Adipocyte (in vitro differentiated cells): ENCODE measurements around the gene THUMPD2.

Source experiments
- DNase-seq: peaks from one replicate; pipeline ENCODE4 v3.0.0-alpha.2; 2015; ENCODE audit warnings: low read depth
- H3K27me3 ChIP-seq: replicated peaks from 2 replicates; pipeline ENCODE4 v1.7.0; 2013; ENCODE audit warnings: mild to moderate bottlenecking, low read length, moderate library complexity; ENCODE audit not compliant: control insufficient read depth, insufficient read depth
- H3K36me3 ChIP-seq: 2 replicates; pipeline ENCODE4 v1.7.0; 2013; ENCODE audit warnings: low read length, mild to moderate bottlenecking, moderate library complexity; ENCODE audit not compliant: control insufficient read depth, insufficient read depth, severe bottlenecking
- H3K4me1 ChIP-seq: 2 replicates; pipeline ENCODE4 v1.7.0; 2013; ENCODE audit warnings: mild to moderate bottlenecking, low read length, moderate library complexity; ENCODE audit not compliant: control insufficient read depth, insufficient read depth
- H3K4me3 ChIP-seq: 2 replicates; pipeline ENCODE4 v1.7.0; 2013; ENCODE audit warnings: mild to moderate bottlenecking, low read length, moderate library complexity
- H3K9ac ChIP-seq: 2 replicates; pipeline ENCODE4 v1.7.0; 2013; ENCODE audit warnings: mild to moderate bottlenecking, low read length, moderate library complexity
- H3K9me3 ChIP-seq: 2 replicates; pipeline ENCODE4 v1.7.0; 2013; ENCODE audit warnings: mild to moderate bottlenecking, low read length, moderate library complexity; ENCODE audit not compliant: control insufficient read depth

Gene THUMPD2

GRCh38 chr2:39786761-39787522 lies 7.9 kb upstream of the THUMPD2 start:
- Histone ChIP-seq H3K36me3 (no peaks in the 10 kb centered on the region), H3K9ac (no peak overlapping the region), H3K27me3 (no peaks in the 10 kb centered on the region), H3K4me3 (no peak overlapping the region), H3K9me3 (no peaks in the 10 kb centered on the region), H3K4me1 (no peaks in the 10 kb centered on the region)
- no peak for DNase-seq

- no peaks in the 10 kb centered on the region for H3K27me3 ChIP-seq
Observed at GRCh38 chr2:39782591-39782990, 3.5 kb upstream of the THUMPD2 start.

GRCh38 chr2:39781697-39782096 lies 2.6 kb upstream of the THUMPD2 start:
- Histone ChIP-seq H3K27me3 (no peaks in the 10 kb centered on the region), H3K9me3 (no peaks in the 10 kb centered on the region), H3K9ac (no peak overlapping the region), H3K4me3 (no peak overlapping the region), H3K4me1 (peaks cover 19% of the 10 kb centered on the region), H3K36me3 (no peaks in the 10 kb centered on the region)
- no peak for DNase-seq

More at GRCh38 chr2:39782591-39782990, 3.5 kb upstream of the THUMPD2 start:
- Histone ChIP-seq H3K36me3 (no peaks in the 10 kb centered on the region), H3K9ac (no peak overlapping the region), H3K9me3 (no peaks in the 10 kb centered on the region), H3K4me1 (peaks cover 12% of the 10 kb centered on the region), H3K4me3 (no peak overlapping the region)
- DNase-seq: no peak

- no peaks in the 10 kb centered on the region for H3K36me3 ChIP-seq
- DNase-seq: no peak
- peak overlapping the region; percentile 43 for H3K4me3 ChIP-seq
- no peaks in the 10 kb centered on the region for H3K9me3 ChIP-seq
- no peak overlapping the region for H3K9ac ChIP-seq
- peaks cover 19% of the 10 kb centered on the region for H3K4me1 ChIP-seq
- no peaks in the 10 kb centered on the region for H3K27me3 ChIP-seq
Observed at GRCh38 chr2:39780825-39781600, 2.0 kb upstream of the THUMPD2 start.

GRCh38 chr2:39779927-39780326 lies 869 bp upstream of the THUMPD2 start:
- Histone ChIP-seq H3K9ac (no peak overlapping the region), H3K36me3 (no peaks in the 10 kb centered on the region), H3K4me3 (peak overlapping the region; percentile 90), H3K9me3 (no peaks in the 10 kb centered on the region), H3K27me3 (no peaks in the 10 kb centered on the region), H3K4me1 (peaks cover 19% of the 10 kb centered on the region)
- DNase-seq: no peak

- Histone ChIP-seq H3K4me3 (peak overlapping the region; percentile 90), H3K36me3 (no peaks in the 10 kb centered on the region), H3K9ac (peak overlapping the region; percentile 98), H3K9me3 (no peaks in the 10 kb centered on the region), H3K27me3 (no peaks in the 10 kb centered on the region), H3K4me1 (peaks cover 19% of the 10 kb centered on the region)
- DNase-seq: no peak
Observed at GRCh38 chr2:39779341-39779851, 338 bp upstream of the THUMPD2 start.

GRCh38 chr2:39778233-39778632 lies 825 bp downstream of the THUMPD2 start:
- no peaks in the 10 kb centered on the region for H3K9me3 ChIP-seq
- peak overlapping the region; percentile 98 for H3K9ac ChIP-seq
- DNase-seq: no peak
- peaks cover 19% of the 10 kb centered on the region for H3K4me1 ChIP-seq
- no peaks in the 10 kb centered on the region for H3K36me3 ChIP-seq
- H3K4me3 ChIP-seq: peak overlapping the region; percentile 90
- H3K27me3 ChIP-seq: no peaks in the 10 kb centered on the region

GRCh38 chr2:39772812-39773152 lies 6.3 kb downstream of the THUMPD2 start:
- Histone ChIP-seq H3K4me1 (peaks cover 23% of the 10 kb centered on the region), H3K27me3 (no peaks in the 10 kb centered on the region), H3K36me3 (peaks cover 37% of the 10 kb centered on the region), H3K9ac (no peak overlapping the region), H3K9me3 (no peaks in the 10 kb centered on the region), H3K4me3 (no peak overlapping the region)
- DNase-seq: no peak

GRCh38 chr2:39772086-39772811 lies 6.8 kb downstream of the THUMPD2 start:
- H3K27me3 ChIP-seq: no peaks in the 10 kb centered on the region
- peaks cover 39% of the 10 kb centered on the region for H3K36me3 ChIP-seq
- peaks cover 17% of the 10 kb centered on the region for H3K4me1 ChIP-seq
- H3K9me3 ChIP-seq: no peaks in the 10 kb centered on the region
- H3K4me3 ChIP-seq: no peak overlapping the region
- no peak overlapping the region for H3K9ac ChIP-seq
- peak; percentile 38 for DNase-seq

GRCh38 chr2:39762448-39762847 lies 16.6 kb downstream of the THUMPD2 start:
- H3K9ac ChIP-seq: no peak overlapping the region
- peaks cover 80% of the 10 kb centered on the region for H3K36me3 ChIP-seq

GRCh38 chr2:39757156-39757555 lies 21.9 kb downstream of the THUMPD2 start:
- Histone ChIP-seq H3K9me3 (no peaks in the 10 kb centered on the region), H3K9ac (no peak overlapping the region), H3K4me1 (peaks cover 16% of the 10 kb centered on the region), H3K36me3 (peaks cover 88% of the 10 kb centered on the region), H3K27me3 (no peaks in the 10 kb centered on the region), H3K4me3 (no peak overlapping the region)
- no peak for DNase-seq

More at GRCh38 chr2:39762448-39762847, 16.6 kb downstream of the THUMPD2 start:
- no peak overlapping the region for H3K4me3 ChIP-seq
- H3K9me3 ChIP-seq: no peaks in the 10 kb centered on the region
- H3K27me3 ChIP-seq: no peaks in the 10 kb centered on the region
- no peaks in the 10 kb centered on the region for H3K4me1 ChIP-seq
- DNase-seq: no peak
